GM12878 (cell line): ENCODE measurements around the gene ATXN1L. TPM values are rescaled to one million over a fixed set of nuclear protein-coding genes. Genes with fewer than 3 reads are reported as not detected.

Source experiments
- CBFB ChIP-seq: IDR thresholded peaks from 2 replicates; pipeline ENCODE4 v1.6.1; 2016; ENCODE audit warnings: antibody characterized with exemption, low read depth
- CBX5 ChIP-seq: sonication (generic); IDR thresholded peaks from 2 replicates; pipeline ENCODE4 v1.6.1; 2016; ENCODE audit warnings: low read depth, moderate library complexity, mild to moderate bottlenecking, inconsistent platforms
- CHD2 ChIP-seq: IDR thresholded peaks from 2 replicates; pipeline ENCODE4 v1.6.1; 2011; ENCODE audit warnings: low read depth, low read length, improper control_type of control experiment, borderline replicate concordance
- FOXK2 ChIP-seq: fragments of 450-650 bp; IDR thresholded peaks from 2 replicates; pipeline ENCODE4 v1.6.1; 2017; ENCODE audit warnings: mild to moderate bottlenecking, moderate library complexity
- FOXM1 ChIP-seq: IDR thresholded peaks from 2 replicates; pipeline ENCODE4 v1.6.1; 2012; ENCODE audit warnings: low read depth, mild to moderate bottlenecking, inconsistent platforms, low read length, moderate library complexity
- GATAD2B ChIP-seq: fragments of 450-650 bp; conservative IDR thresholded peaks from 2 replicates; pipeline ENCODE4 v1.6.1; 2017; ENCODE audit warnings: low read depth, mild to moderate bottlenecking, moderate library complexity
- HDGF ChIP-seq: fragments of 450-650 bp; IDR thresholded peaks from 2 replicates; pipeline ENCODE4 v1.6.1; 2016; ENCODE audit warnings: antibody characterized with exemption
- MEF2B ChIP-seq: fragments of 450-650 bp; IDR thresholded peaks from 2 replicates; pipeline ENCODE4 v1.6.1; 2018; ENCODE audit warnings: mild to moderate bottlenecking, moderate library complexity; ENCODE audit not compliant: partially characterized antibody, poor library complexity, severe bottlenecking
- MYB ChIP-seq: fragments of 150-350 bp; IDR thresholded peaks from 2 replicates; pipeline ENCODE4 v1.6.1; 2014; ENCODE audit warnings: mild to moderate bottlenecking, low read depth, low read length, borderline replicate concordance
- NFXL1 ChIP-seq: fragments of 450-650 bp; IDR thresholded peaks from 2 replicates; pipeline ENCODE4 v1.6.1; 2017; ENCODE audit warnings: antibody characterized with exemption, mild to moderate bottlenecking, borderline replicate concordance
- NFYB ChIP-seq: IDR thresholded peaks from 2 replicates; pipeline ENCODE4 v1.6.1; 2011; ENCODE audit warnings: low read depth, mild to moderate bottlenecking, low read length, improper control_type of control experiment, moderate library complexity; ENCODE audit not compliant: insufficient read depth
- NR2F1 ChIP-seq: fragments of 450-650 bp; conservative IDR thresholded peaks from 2 replicates; pipeline ENCODE4 v1.6.1; 2017; ENCODE audit warnings: mild to moderate bottlenecking
- PAX5 ChIP-seq: IDR thresholded peaks from 2 replicates; pipeline ENCODE4 v1.6.1; 2011; ENCODE audit warnings: low read depth, low read length, borderline replicate concordance
- RAD21 ChIP-seq: IDR thresholded peaks from 2 replicates; pipeline ENCODE4 v1.6.1; 2011; ENCODE audit warnings: mild to moderate bottlenecking, low read depth, low read length, moderate library complexity; ENCODE audit not compliant: insufficient read depth
- RBBP5 ChIP-seq: fragments of 200-600 bp; sonication (generic); conservative IDR thresholded peaks from 2 replicates; pipeline ENCODE4 v1.6.1; 2016
- SIN3A ChIP-seq: IDR thresholded peaks from 2 replicates; pipeline ENCODE4 v1.6.1; 2012; ENCODE audit warnings: low read depth, low read length, improper control_type of control experiment
- SREBF1 ChIP-seq: IDR thresholded peaks from 2 replicates; pipeline ENCODE4 v1.6.1; 2012; ENCODE audit warnings: mild to moderate bottlenecking, low read length
- YY1 ChIP-seq: IDR thresholded peaks from 2 replicates; pipeline ENCODE4 v1.6.1; 2011; ENCODE audit warnings: low read depth, mild to moderate bottlenecking, low read length
- polyA plus RNA-seq, 11 experiments: library from polyadenylated mRNA; depleted of rRNA in 4 of 11; unstranded in 6 of 11; stranded (reverse) in 5 of 11; fragments of >200 nt; fragmentation: Nextera tagmentation in 4 of 11; fragmentation: Illumina TruSeq in 1 of 11; extraction: Ambion mirVana in 4 of 11; extraction: Trizol in 1 of 11; gene quantifications; 1 replicate in 1 of 11; 2 replicates in 10 of 11; pipeline versions ENCODE4 v1.2.1 to v1.2.3, GENCODE V29; 2011 to 2016; ENCODE audit warnings: inconsistent platforms in 2 of 11, missing spikeins in 2 of 11, low read depth in 1 of 11
- total RNA-seq, 4 experiments: library from RNA; depleted of rRNA in 3 of 4; stranded (reverse); fragments of >200 nt in 3 of 4; fragmentation: Illumina TruSeq in 1 of 4; extraction: Trizol in 1 of 4; gene quantifications; 2 replicates each; pipeline versions ENCODE4 v1.2.1 to v1.2.3, GENCODE V29; 2013 to 2021
- TF ChIP-seq, protein P1 (sequence below): fragments of 450-650 bp; formaldehyde crosslinking; IDR thresholded peaks from 2 replicates; pipeline ENCODE4 v1.4.0; 2022; ENCODE audit warnings: mild to moderate bottlenecking, moderate library complexity
- TF ChIP-seq, protein P2 (sequence below): IDR thresholded peaks from 2 replicates; pipeline ENCODE4 v1.6.1; 2012; ENCODE audit warnings: low read depth, low read length, improper control_type of control experiment
- TF ChIP-seq, protein P3 (sequence below): fragments of 450-650 bp; IDR thresholded peaks from 2 replicates; pipeline ENCODE4 v1.6.1; 2017; ENCODE audit warnings: mild to moderate bottlenecking, low read depth, inconsistent platforms; ENCODE audit not compliant: poor library complexity, severe bottlenecking

ATXN1L gene
- total and polyA plus RNA-seq, 10 of the 15 experiments (the other 5 are each of a cell fraction or from before 2014, with no cell fraction given), result 1.8 to 14.6 (median 9.2) TPM

- TF ChIP-seq, protein P1, sequence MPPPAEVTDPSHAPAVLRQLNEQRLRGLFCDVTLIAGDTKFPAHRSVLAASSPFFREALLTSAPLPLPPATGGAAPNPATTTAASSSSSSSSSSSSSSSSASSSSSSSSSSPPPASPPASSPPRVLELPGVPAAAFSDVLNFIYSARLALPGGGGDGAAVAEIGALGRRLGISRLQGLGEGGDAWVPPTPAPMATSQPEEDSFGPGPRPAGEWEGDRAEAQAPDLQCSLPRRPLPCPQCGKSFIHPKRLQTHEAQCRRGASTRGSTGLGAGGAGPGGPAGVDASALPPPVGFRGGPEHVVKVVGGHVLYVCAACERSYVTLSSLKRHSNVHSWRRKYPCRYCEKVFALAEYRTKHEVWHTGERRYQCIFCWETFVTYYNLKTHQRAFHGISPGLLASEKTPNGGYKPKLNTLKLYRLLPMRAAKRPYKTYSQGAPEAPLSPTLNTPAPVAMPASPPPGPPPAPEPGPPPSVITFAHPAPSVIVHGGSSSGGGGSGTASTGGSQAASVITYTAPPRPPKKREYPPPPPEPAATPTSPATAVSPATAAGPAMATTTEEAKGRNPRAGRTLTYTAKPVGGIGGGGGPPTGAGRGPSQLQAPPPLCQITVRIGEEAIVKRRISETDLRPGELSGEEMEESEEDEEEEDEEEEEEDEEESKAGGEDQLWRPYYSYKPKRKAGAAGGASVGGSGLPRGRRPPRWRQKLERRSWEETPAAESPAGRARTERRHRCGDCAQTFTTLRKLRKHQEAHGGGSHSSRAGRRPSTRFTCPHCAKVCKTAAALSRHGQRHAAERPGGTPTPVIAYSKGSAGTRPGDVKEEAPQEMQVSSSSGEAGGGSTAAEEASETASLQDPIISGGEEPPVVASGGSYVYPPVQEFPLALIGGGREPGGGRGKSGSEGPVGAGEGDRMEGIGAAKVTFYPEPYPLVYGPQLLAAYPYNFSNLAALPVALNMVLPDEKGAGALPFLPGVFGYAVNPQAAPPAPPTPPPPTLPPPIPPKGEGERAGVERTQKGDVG (CRISPR knock-in tag), result no peak
- TF ChIP-seq CBX5 (no peak), SIN3A (no peak), RAD21 (no peak), CHD2 (peak; percentile 56; the same call in 1 of the 2 replicates), NFXL1 (no peak), FOXK2 (no peak), FOXM1 (no peak), NR2F1 (0 out of 2 replicates have a peak, but pooled peaks have one; percentile 4), HDGF (no peak), MEF2B (no peak), NFYB (no peak), GATAD2B (no peak), YY1 (no peak), MYB (no peak), CBFB (no peak), RBBP5 (no peak), PAX5 (no peak), SREBF1 (no peak)
- TF ChIP-seq, protein P2, sequence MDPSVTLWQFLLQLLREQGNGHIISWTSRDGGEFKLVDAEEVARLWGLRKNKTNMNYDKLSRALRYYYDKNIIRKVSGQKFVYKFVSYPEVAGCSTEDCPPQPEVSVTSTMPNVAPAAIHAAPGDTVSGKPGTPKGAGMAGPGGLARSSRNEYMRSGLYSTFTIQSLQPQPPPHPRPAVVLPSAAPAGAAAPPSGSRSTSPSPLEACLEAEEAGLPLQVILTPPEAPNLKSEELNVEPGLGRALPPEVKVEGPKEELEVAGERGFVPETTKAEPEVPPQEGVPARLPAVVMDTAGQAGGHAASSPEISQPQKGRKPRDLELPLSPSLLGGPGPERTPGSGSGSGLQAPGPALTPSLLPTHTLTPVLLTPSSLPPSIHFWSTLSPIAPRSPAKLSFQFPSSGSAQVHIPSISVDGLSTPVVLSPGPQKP, result no peak
- TF ChIP-seq, protein P3, sequence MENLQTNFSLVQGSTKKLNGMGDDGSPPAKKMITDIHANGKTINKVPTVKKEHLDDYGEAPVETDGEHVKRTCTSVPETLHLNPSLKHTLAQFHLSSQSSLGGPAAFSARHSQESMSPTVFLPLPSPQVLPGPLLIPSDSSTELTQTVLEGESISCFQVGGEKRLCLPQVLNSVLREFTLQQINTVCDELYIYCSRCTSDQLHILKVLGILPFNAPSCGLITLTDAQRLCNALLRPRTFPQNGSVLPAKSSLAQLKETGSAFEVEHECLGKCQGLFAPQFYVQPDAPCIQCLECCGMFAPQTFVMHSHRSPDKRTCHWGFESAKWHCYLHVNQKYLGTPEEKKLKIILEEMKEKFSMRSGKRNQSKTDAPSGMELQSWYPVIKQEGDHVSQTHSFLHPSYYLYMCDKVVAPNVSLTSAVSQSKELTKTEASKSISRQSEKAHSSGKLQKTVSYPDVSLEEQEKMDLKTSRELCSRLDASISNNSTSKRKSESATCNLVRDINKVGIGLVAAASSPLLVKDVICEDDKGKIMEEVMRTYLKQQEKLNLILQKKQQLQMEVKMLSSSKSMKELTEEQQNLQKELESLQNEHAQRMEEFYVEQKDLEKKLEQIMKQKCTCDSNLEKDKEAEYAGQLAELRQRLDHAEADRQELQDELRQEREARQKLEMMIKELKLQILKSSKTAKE, result peak; percentile 93
These were observed 37.5 kb downstream of the ATXN1L start (continued) for GRCh38 chr16:71883168-71883848.
